B cell (primary cell): ENCODE measurements around the gene EHBP1L1. TPM values are rescaled to one million over a fixed set of nuclear protein-coding genes. Genes with fewer than 3 reads are reported as not detected.

Experiments
- ATAC-seq: fragments of 200-7000 bp; cut with Tn5 transposase; one replicate; pipeline ENCODE4 v1.10.0; 2021; ENCODE audit warnings: low read depth, mild to moderate bottlenecking, moderate number of reproducible peaks, moderate library complexity
- CTCF ChIA-PET: fragments of 350-600 bp; sonication (Branson Sonifier 250); formaldehyde crosslinking; loops from one replicate; lab custom pipeline; 2021; ENCODE audit warnings: antibody characterized with exemption, inconsistent platforms; lab: Charles Lee
- POLR2A ChIA-PET: fragments of 350-600 bp; sonication (Branson Sonifier 250); formaldehyde crosslinking; loops from one replicate; lab custom pipeline; 2021; ENCODE audit warnings: antibody characterized with exemption; lab: Charles Lee
- DNase-seq: peaks from one replicate; pipeline ENCODE4 v3.0.0; 2013
- H2AFZ ChIP-seq: 2 replicates; pipeline ENCODE4 v1.6.1; 2012; ENCODE audit warnings: mild to moderate bottlenecking, low read depth, low read length; ENCODE audit not compliant: insufficient read depth, poor library complexity, severe bottlenecking
- H3K27ac ChIP-seq, 2 donors: 1 replicate in 1 of 2; 2 replicates in 1 of 2; pipeline ENCODE4 v1.5.1; 2012 to 2013; ENCODE audit warnings: low read length in 2 of 2, mild to moderate bottlenecking in 2 of 2, moderate library complexity in 1 of 2
- H3K27me3 ChIP-seq, 4 experiments: fragments of 200-600 bp in 1 of 4; sonication (generic) in 1 of 4; replicated peaks in 1 of 4; 1 replicate in 2 of 4; 2 replicates in 2 of 4; pipeline versions ENCODE4 v1.6.1 to v1.7.0; 2013 to 2016; ENCODE audit warnings: low read length in 3 of 4, mild to moderate bottlenecking in 2 of 4, mixed read lengths in 1 of 4, moderate library complexity in 1 of 4; ENCODE audit not compliant: insufficient read depth in 4 of 4, control insufficient read depth in 3 of 4; ENCODE audit errors: control extremely low read depth in 1 of 4
- H3K36me3 ChIP-seq, 2 experiments: replicated peaks in 1 of 2; 1 replicate in 1 of 2; 2 replicates in 1 of 2; pipeline versions ENCODE4 v1.6.1 to v1.7.1; 2013; ENCODE audit warnings: low read length in 1 of 2; ENCODE audit not compliant: insufficient read depth in 2 of 2, control insufficient read depth in 1 of 2; ENCODE audit errors: control extremely low read depth in 1 of 2, extremely low read depth in 1 of 2
- H3K4me1 ChIP-seq, 2 donors: fragments of 200-600 bp in 1 of 2; sonication (generic) in 1 of 2; 1 replicate in 1 of 2; 2 replicates in 1 of 2; pipeline versions ENCODE4 v1.5.1 to v1.6.1; 2013 to 2017; ENCODE audit warnings: low read length in 2 of 2; ENCODE audit not compliant: control insufficient read depth in 2 of 2, insufficient read depth in 2 of 2
- H3K4me2 ChIP-seq: replicated peaks from 2 replicates; pipeline ENCODE3; 2012; ENCODE audit warnings: mild to moderate bottlenecking, low read depth, low read length; ENCODE audit not compliant: poor library complexity, severe bottlenecking
- H3K4me3 ChIP-seq, 5 experiments: fragments of 200-600 bp in 1 of 5; sonication (generic) in 1 of 5; 1 replicate in 3 of 5; 2 replicates in 2 of 5; pipeline versions ENCODE4 v1.5.1 to v1.7.0; 2011 to 2016; ENCODE audit warnings: low read length in 4 of 5, mild to moderate bottlenecking in 4 of 5, low read depth in 2 of 5, control low read depth in 1 of 5, moderate library complexity in 1 of 5; ENCODE audit not compliant: insufficient read depth in 1 of 5; ENCODE audit errors: control extremely low read depth in 1 of 5, extremely low read depth in 1 of 5
- H3K79me2 ChIP-seq: fragments of 200-600 bp; sonication (generic); one replicate; pipeline ENCODE4 v1.6.0; 2016; ENCODE audit warnings: low read length; ENCODE audit not compliant: control insufficient read depth, insufficient read depth
- H3K9ac ChIP-seq: fragments of 200-600 bp; sonication (generic); 2 replicates; pipeline ENCODE4 v1.6.1; 2017; ENCODE audit warnings: mild to moderate bottlenecking, low read length, moderate library complexity
- H3K9me3 ChIP-seq, 3 donors: one replicate each; pipeline versions ENCODE4 v1.6.1 to v1.7.1; 2013; ENCODE audit warnings: low read length in 2 of 3; ENCODE audit not compliant: control insufficient read depth in 2 of 3, insufficient read depth in 1 of 3; ENCODE audit errors: control extremely low read depth in 1 of 3
- H4K20me1 ChIP-seq: 2 replicates; pipeline ENCODE4 v1.6.0; 2012; ENCODE audit warnings: mild to moderate bottlenecking, low read length; ENCODE audit not compliant: insufficient read depth, control insufficient read depth, poor library complexity, severe bottlenecking
- H3K27ac Mint-ChIP-seq: one replicate; pipeline ENCODE4 v1.8.0; 2021; ENCODE audit warnings: mixed read lengths
- H3K27me3 Mint-ChIP-seq: one replicate; pipeline ENCODE4 v1.8.0; 2021; ENCODE audit warnings: mixed read lengths
- H3K4me1 Mint-ChIP-seq: one replicate; pipeline ENCODE4 v1.8.0; 2021; ENCODE audit warnings: mixed read lengths
- H3K4me3 Mint-ChIP-seq: one replicate; pipeline ENCODE4 v1.8.0; 2021; ENCODE audit warnings: mixed read lengths
- H3K9me3 Mint-ChIP-seq: one replicate; pipeline ENCODE4 v1.8.0; 2022; ENCODE audit warnings: mixed read lengths; ENCODE audit not compliant: insufficient read depth
- EZH2 ChIP-seq: IDR thresholded peaks from 2 replicates; pipeline ENCODE4 v1.6.1; 2012; ENCODE audit warnings: borderline replicate concordance, low read depth, mild to moderate bottlenecking, moderate library complexity, low read length; ENCODE audit not compliant: insufficient read depth, poor library complexity, severe bottlenecking
- WGBS: methylation state at CpG from one replicate; pipeline ENCODE4 v1.1.5; 2013; ENCODE audit warnings: missing lambda C conversion rate; ENCODE audit not compliant: insufficient coverage; 5-methylcytosine and 5-hydroxymethylcytosine counted together
- intact Hi-C: fragments of 100-400 bp; cut with micrococcal nuclease; formaldehyde crosslinking; loops from one replicate; pipeline ENCODE4 v1.10.0; 2022
- polyA plus RNA-seq: library from polyadenylated mRNA; depleted of rRNA; stranded (reverse); fragments of >200 nt; gene quantifications from 2 replicates; pipeline ENCODE4 v1.2.3, GENCODE V29; 2012
- total RNA-seq, 2 donors: library from RNA; stranded (reverse); fragments of 120-200 nt in 1 of 2; gene quantifications; 1 replicate in 1 of 2; 2 replicates in 1 of 2; pipeline versions ENCODE4 v1.2.3 to v1.2.4, GENCODE V29; 2013 to 2022
- TF ChIP-seq, protein P1 (sequence below): fragments of 200-600 bp; IDR thresholded peaks from one replicate; pipeline ENCODE4 v1.8.0; 2022; ENCODE audit warnings: antibody characterized with exemption, mild to moderate bottlenecking

EHBP1L1 gene
- total and polyA plus RNA-seq, 2 donors (not counting 1 experiment from before 2014, with no cell fraction given) = 202 to 279 TPM

DNA sequence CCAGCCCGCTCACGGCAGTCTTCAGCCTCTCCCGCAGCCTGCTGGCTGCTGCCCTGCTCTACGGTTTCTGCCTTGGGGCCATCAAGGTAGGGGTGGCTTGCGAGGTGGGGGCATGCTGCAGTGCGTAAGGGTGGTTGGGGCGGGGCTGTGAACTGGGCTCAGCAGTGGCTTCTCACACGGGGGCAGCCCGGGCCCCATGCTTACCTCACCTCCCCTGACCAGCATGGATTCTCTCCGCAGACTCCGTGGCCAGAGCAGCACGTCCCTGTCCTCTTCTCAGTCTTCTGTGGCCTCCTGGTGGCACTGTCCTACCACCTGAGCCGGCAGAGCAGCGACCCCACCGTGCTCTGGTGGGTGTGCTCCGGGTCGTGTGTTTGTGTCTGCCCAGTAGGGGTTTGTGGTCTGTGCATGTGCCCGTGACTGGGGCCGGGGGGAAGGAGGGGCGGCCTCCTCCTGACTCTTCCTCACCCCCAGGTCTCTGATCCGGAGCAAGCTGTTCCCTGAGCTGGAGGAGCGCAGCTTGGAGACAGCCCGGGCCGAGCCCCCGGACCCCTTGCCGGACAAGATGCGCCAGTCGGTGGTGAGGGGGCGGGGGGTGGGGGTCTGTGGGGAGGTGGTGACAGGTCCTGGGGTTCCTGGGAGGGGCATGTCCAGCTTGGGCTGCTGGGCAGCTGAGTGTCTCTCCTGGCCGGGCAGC is 49.2 kb downstream of the EHBP1L1 start:
- peaks cover 6 to 11% of the 10 kb centered on the region in 2 donors for H3K4me1 ChIP-seq
- no peak overlapping the region for H3K4me3 ChIP-seq
- ATAC-seq (no peak), DNase-seq (no peak)
- no peak overlapping the region for H3K4me2 ChIP-seq
- H3K27me3 ChIP-seq = no peaks in the 10 kb centered on the region
- POLR2A ChIA-PET = interaction anchor here (1.1 to 2.1 kb wide), 6 partner anchors 10 to 86 kb away, joined by 4 to 13 read pairs (median 6); partner anchors contain the start of genes KAT5, PCNX3, RELA and SIPA1
- Mint-ChIP-seq H3K9me3 (no peaks in the 10 kb centered on the region), H3K27ac (no peak overlapping the region), H3K27me3 (no peaks in the 10 kb centered on the region), H3K4me1 (peaks cover 12% of the 10 kb centered on the region), H3K4me3 (no peak overlapping the region)
- CTCF ChIA-PET = interaction anchor here (0.9 to 6.7 kb wide), 32 partner anchors 8 to 363 kb away, joined by 3 to 86 read pairs (median 5); partner anchors contain the start of genes AP5B1, KAT5, PCNX3 and RELA
- 81% methylated on average over 21 of the region's 30 CpGs for WGBS
- no peak overlapping the region for H3K27ac ChIP-seq
- no peak for TF ChIP-seq EZH2
- TF ChIP-seq, protein P1, sequence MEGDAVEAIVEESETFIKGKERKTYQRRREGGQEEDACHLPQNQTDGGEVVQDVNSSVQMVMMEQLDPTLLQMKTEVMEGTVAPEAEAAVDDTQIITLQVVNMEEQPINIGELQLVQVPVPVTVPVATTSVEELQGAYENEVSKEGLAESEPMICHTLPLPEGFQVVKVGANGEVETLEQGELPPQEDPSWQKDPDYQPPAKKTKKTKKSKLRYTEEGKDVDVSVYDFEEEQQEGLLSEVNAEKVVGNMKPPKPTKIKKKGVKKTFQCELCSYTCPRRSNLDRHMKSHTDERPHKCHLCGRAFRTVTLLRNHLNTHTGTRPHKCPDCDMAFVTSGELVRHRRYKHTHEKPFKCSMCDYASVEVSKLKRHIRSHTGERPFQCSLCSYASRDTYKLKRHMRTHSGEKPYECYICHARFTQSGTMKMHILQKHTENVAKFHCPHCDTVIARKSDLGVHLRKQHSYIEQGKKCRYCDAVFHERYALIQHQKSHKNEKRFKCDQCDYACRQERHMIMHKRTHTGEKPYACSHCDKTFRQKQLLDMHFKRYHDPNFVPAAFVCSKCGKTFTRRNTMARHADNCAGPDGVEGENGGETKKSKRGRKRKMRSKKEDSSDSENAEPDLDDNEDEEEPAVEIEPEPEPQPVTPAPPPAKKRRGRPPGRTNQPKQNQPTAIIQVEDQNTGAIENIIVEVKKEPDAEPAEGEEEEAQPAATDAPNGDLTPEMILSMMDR = no peak
- H4K20me1 ChIP-seq = peaks cover 39% of the 10 kb centered on the region
- no peaks in the 10 kb centered on the region for H3K9me3 ChIP-seq
- no peak overlapping the region for H3K9ac ChIP-seq
- H2AFZ ChIP-seq = no peak overlapping the region
- intact Hi-C loops = no loop called here
- H3K36me3 ChIP-seq = peaks cover 0 to 86% of the 10 kb centered on the region in 2 experiments
- peaks cover 73% of the 10 kb centered on the region for H3K79me2 ChIP-seq
